Stimulated activated CD8-positive, alpha-beta memory T cell treated with anti-CD3 and anti-CD28 coated beads, Interleukin-12 subunit alpha, Interleukin-12 subunit beta, amount 100 ng/mL, for 1 hour (primary cell): ENCODE results near the gene KCNH2.

ENCODE experiments used
- DNase-seq: peaks from one replicate; pipeline ENCODE4 v3.0.0-alpha.2; 2020; ENCODE audit warnings: low read depth

Gene KCNH2

DNA sequence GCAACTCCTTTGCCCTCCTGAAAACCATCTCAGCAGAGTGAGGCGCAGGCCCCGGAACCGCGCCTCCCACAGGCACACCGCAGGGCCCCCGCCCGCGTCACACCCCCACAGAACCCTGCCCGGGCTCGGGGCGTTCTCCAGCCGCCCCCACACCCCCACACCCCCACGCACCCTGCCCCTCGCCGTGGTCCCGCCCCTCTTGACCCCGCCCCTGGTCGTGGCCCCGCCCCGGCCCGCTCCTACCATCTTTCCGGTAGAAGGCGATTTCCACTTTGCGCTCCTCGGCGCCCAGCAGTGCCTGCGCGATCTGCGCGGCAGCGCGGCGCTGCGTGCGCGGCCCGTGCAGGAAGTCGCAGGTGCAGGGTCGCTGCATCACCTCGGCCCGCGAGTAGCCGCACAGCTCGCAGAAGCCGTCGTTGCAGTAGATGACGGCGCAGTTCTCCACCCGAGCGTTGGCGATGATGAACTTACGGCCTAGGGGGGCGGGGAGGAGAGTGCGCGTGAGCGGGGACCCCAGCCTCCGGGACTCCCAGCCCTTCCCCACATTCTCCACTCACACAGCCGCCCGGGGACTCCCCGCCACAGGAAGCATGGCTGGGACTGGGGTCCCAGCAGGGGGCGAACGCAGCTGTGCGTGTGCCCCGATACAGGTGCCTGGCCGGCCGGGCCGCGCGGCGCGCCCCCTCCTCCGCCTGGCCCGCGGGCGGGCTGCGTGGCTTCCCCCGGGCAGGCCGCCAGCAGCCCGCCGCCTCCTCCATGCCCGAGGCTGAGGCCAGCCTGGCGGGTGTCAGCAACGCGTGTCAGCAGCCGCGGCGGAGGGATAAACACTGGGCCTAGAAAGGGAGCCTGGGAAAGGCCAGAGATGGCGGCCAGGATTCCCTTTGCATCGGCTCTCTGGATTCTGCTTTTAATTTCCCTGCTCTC, 3.4 kb downstream of the KCNH2 start:
- DNase-seq: peak; percentile 70

DNA sequence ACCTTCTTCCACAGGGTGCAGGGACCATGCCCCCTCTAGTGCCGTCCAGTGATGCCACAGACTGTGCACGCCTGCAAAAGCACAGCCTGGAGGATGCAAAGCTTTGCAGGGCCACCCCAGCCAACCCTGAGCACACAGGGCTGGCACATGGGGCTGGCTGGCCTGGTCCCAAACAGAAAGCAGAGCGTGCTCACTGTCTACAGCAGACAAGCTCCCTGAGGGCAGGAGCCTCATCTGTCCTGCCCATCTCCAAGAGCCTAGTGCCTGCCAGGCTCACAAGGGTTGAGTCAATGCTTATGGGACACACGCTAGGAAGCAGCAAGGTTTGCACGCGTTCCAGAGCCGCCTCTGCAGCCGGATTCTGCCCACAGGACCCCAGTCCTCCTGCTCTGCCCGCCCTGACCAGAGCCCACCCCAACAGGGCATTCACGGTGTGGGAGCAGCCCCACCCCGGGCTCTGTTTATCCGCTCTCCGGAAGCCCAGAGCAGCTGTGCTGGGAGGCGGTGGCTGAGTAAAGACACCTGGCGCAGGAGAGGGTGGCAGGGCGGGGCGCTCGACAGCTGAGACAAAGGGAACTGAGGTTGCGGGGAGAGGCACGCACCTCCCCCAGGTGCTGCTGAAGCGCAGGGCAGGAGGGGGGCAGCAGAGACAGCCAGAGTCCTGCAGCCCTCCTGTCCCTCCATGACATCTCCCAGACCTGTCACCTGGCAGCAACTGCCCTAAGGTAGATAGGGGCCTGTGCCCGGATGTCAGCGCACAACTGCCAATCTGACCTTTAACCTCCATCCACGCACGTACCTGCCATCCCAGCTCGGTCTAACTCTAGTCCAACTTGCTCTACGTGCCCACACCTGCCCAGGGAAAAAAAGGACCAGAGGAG, 4.3 kb downstream of the KCNH2 start:
- no peak for DNase-seq

DNA sequence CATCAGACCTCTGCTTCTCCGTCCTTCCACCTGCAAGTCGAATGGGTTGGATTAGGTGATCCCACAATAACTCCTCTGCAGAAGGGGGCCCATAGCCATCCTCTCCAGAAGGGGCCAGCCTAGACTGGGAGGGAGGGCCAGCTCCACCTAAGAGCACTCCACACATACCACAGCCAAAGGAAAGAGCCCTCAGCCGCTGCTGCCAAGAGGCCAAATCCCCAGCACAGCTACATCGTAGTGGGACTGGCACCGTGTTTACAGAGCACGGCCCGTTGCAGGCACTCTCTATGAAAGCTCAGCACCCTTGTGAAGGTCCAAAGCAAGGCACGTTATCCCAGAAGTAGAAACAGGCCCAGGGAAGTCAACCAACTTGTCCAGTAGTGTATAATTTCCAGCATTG, 5.4 kb downstream of the KCNH2 start:
- no peak for DNase-seq

DNA sequence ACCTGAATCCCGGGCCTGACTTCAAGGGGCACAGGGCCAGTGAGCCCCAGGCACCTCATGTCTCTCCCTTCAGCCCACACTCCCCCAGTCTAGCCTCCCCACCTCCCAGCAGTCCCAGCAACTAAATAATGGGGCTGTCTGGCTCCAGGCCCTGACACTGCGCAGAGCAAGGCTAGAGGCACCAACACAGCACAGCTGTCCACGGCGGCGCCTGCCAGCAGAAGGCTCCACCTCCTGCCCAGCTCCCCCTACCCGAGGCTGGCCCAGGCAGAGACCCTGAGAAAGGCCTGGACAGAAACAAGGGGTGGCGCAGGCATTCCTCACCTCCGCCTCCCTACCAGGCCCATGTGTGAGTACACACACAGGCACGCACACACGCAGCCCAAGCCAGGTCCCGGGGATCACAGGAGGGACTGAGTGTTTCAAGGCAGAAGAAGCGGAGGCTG, 6.1 kb downstream of the KCNH2 start:
- no peak for DNase-seq

DNA sequence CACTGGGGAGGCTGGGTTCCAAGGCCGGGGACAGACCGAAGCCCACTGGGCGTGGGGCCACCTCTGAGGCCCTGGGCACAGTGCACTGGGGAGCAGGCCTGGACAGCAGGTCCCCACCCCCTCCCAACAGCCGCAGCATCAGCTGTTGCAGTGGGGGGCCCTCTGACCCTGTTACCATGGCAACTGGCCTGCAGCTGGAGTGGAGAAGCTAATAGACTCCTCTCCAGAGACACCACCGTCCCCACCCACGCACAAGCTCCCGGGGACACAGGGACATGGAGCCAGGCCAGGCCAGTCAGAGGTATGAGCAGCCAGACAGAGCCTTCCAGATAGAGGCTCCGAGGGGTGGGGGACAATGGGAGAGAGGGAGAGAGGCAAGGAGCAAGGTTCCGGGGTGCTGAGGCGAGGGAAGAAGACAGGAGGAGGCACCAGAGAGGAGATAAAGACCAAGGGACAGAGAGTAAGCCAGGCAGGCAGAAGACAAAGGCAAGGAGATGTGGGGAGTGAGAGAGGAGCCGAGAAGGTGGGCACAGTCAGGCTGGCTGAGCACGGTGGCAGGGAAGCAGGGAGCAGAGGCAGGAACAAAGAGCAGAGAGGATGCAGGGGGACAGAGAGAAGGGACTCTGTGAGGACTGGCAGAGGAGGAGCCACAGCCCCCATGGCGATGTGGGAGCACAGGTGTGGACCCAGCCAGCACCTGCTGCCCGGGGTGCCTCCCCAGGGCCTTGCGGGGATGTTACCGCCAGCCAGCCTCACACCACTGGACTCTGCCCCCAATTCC, 6.7 kb downstream of the KCNH2 start:
- no peak for DNase-seq

DNA sequence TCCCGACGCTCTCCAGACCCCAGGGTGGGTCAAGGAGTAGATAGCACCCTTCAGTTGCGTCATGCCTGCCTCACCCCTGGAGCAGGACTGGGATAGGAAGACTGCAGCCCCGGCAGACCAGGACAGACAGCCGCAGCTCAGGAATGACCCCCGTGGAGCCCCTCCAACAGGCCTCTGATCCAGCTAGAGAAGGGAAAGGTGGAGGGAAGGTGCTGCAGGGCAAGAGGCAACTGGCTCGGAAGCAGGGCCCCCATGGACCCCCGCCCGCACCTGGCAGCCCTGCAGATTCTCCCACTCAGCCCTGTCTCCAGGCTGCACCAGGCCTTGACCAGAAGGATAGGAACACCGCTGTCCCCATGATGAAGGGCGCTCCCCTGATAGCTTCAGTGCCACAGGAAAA, 7.7 kb downstream of the KCNH2 start:
- no peak for DNase-seq

DNA sequence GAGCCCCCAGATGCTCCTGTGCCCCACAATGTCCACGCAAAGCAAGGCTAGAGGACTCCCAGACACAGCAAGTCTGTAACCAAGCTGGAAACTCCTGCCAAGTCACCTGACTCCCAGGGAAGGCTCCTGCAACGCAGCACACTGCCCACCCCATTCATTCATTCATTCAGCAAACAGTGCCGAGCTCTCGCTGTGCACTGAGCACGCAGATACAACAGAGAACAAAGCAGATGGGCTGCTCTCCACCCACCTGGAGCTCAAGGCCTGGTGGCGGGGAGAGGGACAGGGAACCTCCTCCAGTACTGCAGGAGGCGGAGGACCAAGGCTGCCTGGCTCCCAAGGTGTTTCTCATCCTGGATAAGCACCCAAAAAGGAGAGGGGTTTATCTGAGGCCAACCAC, 8.6 kb downstream of the KCNH2 start:
- no peak for DNase-seq

DNA sequence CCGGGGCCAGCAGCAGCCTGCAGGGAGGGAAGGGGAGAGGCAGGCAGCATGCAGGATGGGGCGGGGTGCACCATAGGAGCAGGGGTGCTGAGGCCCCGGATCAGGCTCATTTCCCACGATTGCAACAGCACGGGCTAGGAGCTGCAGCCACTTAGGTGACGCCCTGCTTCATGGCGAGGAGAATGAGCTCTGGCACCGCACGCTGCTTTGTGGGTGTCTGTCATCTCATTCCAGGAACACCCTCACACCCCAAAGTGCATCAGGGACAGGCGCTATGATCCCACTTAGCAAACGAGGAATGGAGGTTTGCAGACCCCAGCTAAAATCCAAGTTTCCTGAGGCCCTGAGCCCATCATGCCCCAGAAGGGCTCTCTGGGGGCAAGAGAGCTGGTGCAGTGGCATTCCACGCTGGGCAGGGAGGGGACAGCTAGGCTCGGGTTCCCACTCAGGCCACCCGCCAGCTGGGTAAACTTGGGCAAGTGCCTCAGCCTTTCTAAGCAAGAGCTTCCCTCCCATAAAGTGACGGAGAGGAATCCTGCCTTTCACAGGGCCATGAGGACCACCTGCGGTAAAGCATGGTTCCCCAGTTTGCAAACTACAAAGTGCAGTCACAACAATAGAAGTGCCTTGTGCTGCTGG, 9.3 kb downstream of the KCNH2 start:
- no peak for DNase-seq

DNA sequence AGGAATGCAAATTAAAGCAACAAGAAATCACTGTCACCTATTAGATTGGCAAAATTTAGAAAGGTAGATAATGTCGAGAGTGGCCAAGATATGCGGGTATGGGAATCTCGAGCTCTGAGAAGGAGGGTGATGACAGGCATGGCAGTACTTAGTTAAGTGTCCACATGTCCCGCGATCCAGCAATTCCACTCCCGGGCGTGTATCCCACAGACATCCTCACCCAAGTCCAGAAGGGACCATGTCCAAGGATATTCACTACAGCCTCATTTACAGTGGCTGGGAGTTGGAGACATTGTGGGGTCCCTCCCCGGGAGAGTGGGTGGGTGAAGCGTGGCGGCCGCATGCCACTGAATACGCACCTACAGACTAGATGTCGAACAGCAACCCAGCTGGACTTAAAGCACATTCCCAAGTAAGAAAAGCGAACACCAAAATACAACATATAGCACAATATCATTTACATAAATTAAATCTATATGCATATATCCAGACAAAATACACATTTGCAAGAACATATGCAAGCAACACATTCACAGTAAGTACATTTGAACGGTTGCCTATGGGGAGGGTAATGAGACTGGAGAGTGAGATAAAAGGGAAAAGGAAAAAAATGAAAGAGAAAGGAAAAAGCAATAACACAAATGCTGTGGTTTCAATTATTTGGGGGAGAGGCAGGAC, 9.9 kb downstream of the KCNH2 start:
- no peak for DNase-seq

DNA sequence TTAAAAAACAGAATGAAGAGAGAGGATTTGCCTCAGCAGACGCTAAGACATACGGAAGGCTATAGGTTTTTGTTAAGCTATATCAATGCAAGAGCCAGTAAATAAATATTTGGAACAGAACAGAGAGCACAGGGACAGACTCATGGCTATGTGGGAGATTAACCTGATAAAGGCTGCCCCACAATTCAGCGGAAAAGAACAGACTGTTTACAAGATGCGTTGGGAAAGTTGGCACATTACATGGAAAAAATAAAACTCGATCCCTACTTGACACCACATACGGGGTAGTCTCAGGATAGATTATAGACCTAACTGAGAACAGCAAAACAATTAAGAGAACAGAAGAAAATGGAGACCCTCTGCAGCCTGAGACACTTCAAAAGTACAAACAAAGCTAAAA, 10.8 kb downstream of the KCNH2 start:
- DNase-seq: no peak

DNA sequence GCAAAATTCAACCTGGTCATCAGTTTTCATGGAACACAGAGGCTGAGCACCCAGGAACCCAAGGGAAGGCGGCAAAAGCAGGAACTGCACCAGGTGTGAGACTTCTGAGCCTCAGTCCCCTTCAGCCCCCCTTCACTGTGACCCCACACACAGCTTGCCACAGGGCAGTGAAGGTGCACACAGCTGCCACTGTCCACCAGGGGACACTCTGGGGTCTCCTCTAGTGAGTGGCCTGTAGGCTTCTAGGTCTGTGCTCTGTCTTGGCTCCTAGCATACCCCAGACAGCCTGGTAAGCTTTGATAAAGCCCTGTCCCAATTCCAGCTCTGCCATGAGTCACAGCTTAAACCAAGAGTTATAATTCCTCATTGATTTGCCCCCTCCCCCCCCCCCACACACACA, 12.1 kb downstream of the KCNH2 start:
- DNase-seq: no peak

DNA sequence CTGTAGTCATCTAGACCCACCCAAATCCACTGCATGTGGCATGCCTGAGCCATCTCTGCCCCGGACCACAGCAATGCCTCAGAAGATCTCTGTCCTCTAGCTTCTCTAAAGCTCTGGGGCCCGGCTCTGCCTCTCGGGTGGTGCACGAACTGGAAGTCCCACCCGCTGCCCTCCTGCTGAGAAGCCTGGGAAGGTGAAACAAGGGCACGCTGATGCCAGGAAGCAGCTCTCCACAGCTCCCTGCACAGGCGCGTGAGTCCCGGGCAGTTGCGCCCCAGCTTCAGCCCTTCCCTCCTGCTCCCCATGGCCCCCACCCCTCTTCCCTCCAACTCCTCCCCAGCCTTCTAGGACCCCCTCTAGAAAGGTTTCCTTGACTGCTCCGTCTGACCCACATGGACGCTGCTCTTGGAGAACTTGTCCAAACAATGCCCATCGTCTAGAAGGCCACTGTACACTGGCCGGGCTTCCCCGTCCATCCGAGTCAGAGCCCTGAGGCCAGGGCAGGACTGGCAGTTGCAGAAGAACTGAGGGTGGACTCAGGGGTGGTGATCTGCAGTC, 12.8 kb downstream of the KCNH2 start:
- no peak for DNase-seq

DNA sequence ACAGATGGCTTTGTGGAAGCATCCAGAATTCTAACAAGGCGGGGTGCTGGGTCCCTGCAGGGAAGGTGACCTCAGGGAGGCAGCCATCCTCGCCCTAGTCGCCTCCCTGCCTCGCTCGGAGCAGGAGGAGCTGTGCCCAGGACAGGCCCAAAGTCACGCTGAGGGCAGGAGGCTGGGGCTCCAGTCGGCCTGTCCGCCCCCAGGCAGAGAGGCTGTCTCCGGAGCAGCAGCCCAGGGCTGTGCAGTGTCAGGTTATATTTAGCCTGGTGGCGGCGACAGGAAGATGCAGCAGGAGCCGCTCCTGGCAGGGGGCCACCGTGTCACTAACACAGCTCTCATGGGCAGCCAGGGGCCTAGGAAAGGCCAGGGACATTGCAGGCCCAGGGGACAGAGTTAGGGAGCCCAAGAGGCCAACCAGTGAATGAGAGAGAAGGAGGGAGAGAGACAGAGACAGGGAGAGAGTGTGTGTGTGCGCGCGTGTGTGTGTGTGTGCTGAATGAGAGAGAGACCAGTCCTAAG, 13.5 kb downstream of the KCNH2 start:
- DNase-seq: no peak

DNA sequence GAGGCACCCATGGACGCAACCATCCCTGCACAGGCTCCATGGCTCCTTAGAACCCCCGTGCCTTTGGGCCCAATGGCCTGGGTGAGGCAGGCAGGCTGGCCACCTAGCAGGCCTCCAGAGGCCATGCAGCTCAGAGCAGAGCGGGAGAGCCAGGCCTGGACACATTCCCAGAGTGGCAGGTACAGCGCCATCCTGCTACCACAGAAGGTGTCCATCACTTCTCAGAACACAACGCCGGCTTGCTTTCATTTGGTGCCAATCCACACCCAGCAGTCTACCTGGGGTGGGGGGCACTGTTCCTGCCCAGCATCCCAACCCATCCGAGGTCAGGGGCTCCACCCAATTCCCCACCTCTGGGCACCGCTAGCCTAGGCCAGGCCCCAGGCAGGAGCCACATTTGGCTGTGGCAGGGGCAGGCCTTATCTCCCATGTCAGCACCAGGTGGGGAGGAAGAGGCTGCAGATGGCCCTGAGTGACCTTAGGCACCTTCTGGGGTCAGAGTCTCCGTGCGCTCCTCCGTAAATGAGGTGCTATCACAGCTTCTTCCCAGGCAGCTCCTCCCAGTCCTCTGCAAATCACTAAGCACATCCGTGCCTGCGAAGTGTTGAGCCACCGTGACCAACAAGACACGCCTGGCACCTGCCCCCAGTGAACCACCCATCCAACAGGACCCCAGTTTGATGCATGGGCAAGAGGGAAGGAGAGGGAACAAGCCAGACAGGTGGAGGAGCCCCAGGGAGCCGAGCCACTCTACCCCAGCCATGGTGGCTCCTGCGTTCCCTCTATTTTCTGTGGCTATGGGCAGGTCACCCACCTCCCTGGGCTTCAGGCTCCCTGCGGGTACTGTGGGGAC, 14.2 kb downstream of the KCNH2 start:
- no peak for DNase-seq

DNA sequence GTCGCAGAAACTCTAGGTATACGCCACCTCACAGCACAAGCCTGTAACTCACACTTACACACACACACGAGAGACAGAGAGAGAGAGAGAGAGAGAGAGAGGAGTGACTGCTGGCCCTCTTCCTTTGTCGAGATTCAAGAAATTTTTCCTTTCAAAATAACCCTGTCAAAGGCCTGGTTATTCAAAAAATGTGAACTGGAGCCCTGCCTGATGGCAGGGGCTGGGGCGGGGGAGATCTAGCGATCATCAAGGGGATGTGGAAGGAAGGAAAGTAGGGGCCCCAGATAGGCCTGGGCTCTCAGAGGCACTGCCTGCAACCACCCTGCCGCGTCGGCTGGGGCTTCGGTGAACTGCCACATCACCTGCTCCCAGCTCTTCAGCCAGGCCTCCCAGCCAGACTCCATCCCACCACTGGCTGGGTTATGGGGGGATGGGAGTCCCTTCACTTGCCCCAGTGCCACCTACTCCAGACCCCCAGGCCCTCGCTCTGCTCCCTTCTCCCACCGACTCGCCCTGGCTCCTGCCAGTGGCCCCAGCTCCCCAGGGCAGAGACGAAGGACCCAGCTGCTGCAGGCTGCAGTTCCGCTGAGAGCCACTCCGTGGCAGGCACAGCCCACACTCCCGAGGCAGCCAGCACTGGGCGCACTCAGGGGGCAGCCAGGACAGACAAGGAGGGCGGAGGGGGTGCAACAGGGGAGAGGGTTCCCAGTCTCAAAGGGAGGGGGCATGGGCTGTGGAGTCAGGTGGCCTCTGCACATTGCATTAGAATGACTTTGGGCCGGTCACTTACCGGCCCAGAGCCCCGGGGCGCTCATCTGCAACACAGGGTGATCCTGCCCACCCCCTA, 15.3 kb downstream of the KCNH2 start:
- no peak for DNase-seq

DNA sequence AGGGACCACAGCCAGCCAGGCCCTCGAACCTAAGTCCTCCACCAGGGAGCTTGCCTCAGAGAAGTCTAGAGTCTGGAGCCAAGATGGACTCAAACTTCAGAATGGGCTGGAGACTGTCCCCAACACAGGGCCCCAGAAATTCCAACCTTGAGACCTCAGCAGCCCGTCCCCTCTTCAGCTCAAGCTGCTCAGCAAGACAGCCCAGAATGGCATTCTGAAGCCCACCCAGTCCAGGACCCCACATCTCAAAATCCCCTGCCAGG, 15.9 kb downstream of the KCNH2 start:
- DNase-seq: no peak

DNA sequence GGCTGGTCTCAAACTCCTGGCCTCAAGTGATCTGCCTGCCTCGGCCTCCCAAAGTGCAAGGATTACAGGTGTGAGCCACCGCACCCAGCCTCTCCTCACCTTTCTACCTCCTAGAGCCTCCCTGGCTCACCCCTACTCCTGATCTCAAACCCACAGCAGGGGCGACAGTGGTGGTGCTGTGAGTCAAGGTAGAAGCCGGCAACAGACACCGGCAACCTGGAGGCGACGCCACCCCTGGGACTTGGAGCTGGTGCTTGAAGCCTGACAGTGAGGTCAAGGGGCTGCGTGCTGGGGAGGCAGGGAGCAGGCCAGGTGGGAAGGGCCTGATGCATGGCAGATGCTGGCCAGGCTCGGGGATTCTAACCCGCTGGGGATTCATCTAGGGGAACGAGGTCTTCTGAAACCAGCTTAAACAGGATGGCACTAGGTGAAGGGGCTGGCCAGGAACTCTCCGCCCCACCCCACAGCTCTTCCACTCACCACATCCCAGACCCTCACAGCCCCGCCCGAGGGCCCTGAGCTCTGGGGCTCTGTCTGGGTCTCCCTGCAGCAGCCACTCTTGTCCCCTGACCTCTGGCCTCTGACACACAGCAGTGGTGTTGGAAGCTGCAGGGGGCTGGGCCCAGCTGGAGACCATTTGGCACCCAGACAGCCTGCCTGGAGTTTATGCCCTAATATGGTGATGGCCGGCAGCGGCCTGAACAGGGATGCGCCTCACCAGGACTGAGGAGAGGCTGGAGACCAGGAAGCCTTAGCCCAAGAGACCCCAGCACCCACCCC, 16.4 kb downstream of the KCNH2 start:
- no peak for DNase-seq
